Measurements from ENCODE around the gene TRPM8. TPM values are rescaled to one million over a fixed set of nuclear protein-coding genes. Genes with fewer than 3 reads are reported as not detected.

Gene TRPM8
- total and polyA plus RNA-seq, 2 experiments from 2014 or later, result not detected

DNA sequence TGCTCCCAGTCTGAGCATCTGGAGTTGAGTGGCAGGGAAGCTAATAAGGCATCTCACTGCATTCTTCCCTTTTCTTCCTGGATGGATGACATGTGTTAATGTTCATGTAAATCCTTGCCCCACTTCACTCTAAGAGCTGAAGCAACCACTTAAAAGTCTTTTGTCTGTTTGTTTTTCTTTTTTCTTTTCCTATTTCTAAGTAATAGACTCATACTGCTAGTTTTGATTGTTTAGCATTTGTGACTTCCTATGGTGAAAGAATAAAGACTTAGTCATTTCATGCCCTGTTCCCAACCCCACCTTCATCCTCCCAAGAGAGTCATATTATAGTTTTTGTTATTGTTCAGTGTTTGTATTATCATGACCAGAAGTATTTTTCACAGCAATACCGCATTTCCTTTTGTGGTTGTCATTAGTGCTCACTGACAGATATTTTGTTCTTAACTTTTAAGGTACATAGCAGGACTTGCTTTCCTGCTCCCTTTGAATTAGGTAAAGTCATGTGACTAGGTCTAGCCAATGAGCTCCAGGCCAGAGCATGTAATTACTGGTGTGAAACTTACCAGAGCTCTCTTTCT is 115.2 kb downstream of the TRPM8 start:
- 24 to 32% methylated on average over 1 of the region's 1 CpG for WGBS, 2 experiments (ENCODE audit: low coverage in 1 of 2, low lambda C conversion rate in 2 of 2, missing lambda C conversion rate in 2 of 2)
- in situ Hi-C loops (cut with MboI), result no loop called here
- Histone ChIP-seq H3K4me1 (ENCODE audit: insufficient read depth) (peaks cover 20% of the 10 kb centered on the region), H3K9ac (no peak overlapping the region), H4K20me1 (ENCODE audit: insufficient read depth) (no peaks in the 10 kb centered on the region), H3K36me3 (ENCODE audit: low read depth) (no peaks in the 10 kb centered on the region), H3K9me2 (ENCODE audit: insufficient read depth) (no peaks in the 10 kb centered on the region), H2AFZ (no peak overlapping the region), H3K4me3 (no peak overlapping the region), H3F3A (ENCODE audit: insufficient read depth) (peaks cover 23% of the 10 kb centered on the region), H3K27me3 (replicated peaks; ENCODE audit: insufficient read depth) (peaks cover 23% of the 10 kb centered on the region; the same call in 1 of the 2 replicates), H3K4me2 (ENCODE audit: unreplicated experiment) (peak overlapping the region; percentile 8), H3K79me2 (ENCODE audit: insufficient read depth) (no peaks in the 10 kb centered on the region), H3K9me3 (ENCODE audit: low read depth) (peaks cover 3% of the 10 kb centered on the region), H3K27ac (no peak overlapping the region)
- TF ChIP-seq EZH2 (IDR thresholded peaks at IDR 0.05; ENCODE audit: insufficient read depth, poor library complexity, severe bottlenecking), result no peak
- TF ChIP-seq EZH2phosphoT487 (IDR thresholded peaks at IDR 0.05; ENCODE audit: insufficient read depth, low read depth), result peak; percentile 96
- DNase-seq, result peak; percentile 78

GRCh38 chr2:234033174-234033573 is 116.0 kb downstream of the TRPM8 start:
- Histone ChIP-seq H3F3A (ENCODE audit: insufficient read depth) (peaks cover 23% of the 10 kb centered on the region), H4K20me1 (ENCODE audit: insufficient read depth) (no peaks in the 10 kb centered on the region), H3K4me1 (ENCODE audit: insufficient read depth) (peaks cover 20% of the 10 kb centered on the region), H3K27ac (no peak overlapping the region), H3K36me3 (ENCODE audit: low read depth) (no peaks in the 10 kb centered on the region), H3K9me2 (ENCODE audit: insufficient read depth) (no peaks in the 10 kb centered on the region), H2AFZ (no peak overlapping the region), H3K79me2 (ENCODE audit: insufficient read depth) (no peaks in the 10 kb centered on the region), H3K9ac (no peak overlapping the region), H3K4me3 (no peak overlapping the region), H3K4me2 (ENCODE audit: unreplicated experiment) (no peak overlapping the region), H3K9me3 (ENCODE audit: low read depth) (peaks cover 3% of the 10 kb centered on the region), H3K27me3 (replicated peaks; ENCODE audit: insufficient read depth) (peaks cover 23% of the 10 kb centered on the region; the same call in 1 of the 2 replicates)
- TF ChIP-seq EZH2phosphoT487 (IDR thresholded peaks at IDR 0.05; ENCODE audit: insufficient read depth, low read depth) (no peak), EZH2 (IDR thresholded peaks at IDR 0.05; ENCODE audit: insufficient read depth, poor library complexity, severe bottlenecking) (no peak)
- 79% methylated on average over 3 of the region's 3 CpGs for WGBS, 2 experiments (ENCODE audit: low coverage in 1 of 2, low lambda C conversion rate in 2 of 2, missing lambda C conversion rate in 2 of 2)
- in situ Hi-C loops (cut with MboI), result no loop called here
- no peak for DNase-seq

DNA sequence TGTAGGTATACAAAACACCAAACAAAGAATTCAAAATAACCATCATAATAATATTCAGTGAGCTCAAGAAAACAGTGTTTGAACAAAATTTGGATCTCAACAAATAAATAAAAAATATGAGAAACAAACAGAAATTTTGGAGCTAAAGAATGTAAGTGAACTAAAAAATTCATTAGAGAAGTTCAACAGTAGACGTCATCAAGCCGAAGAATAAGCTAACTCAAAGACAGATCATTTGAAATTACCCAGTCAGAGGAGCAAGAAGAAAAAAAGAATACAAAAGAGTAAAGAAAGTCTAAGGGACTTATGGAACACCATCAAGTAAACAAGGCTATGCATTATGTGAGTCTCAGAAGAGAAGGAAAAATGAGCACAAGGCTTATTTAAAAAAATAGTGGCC is 116.7 kb downstream of the TRPM8 start:
- TF ChIP-seq EZH2phosphoT487 (IDR thresholded peaks at IDR 0.05; ENCODE audit: insufficient read depth, low read depth), result no peak
- TF ChIP-seq EZH2 (IDR thresholded peaks at IDR 0.05; ENCODE audit: insufficient read depth, poor library complexity, severe bottlenecking), result no peak
- H3K36me3 ChIP-seq (ENCODE audit: low read depth), result no peaks in the 10 kb centered on the region
- H3K4me2 ChIP-seq (ENCODE audit: unreplicated experiment), result no peak overlapping the region
- H3K4me3 ChIP-seq, result no peak overlapping the region
- H3K9me2 ChIP-seq (ENCODE audit: insufficient read depth), result no peaks in the 10 kb centered on the region
- in situ Hi-C loops (cut with MboI), result no loop called here
- H3K9me3 ChIP-seq (ENCODE audit: low read depth), result peaks cover 3% of the 10 kb centered on the region
- DNase-seq, result no peak
- H3K27ac ChIP-seq, result no peak overlapping the region
- peaks cover 20% of the 10 kb centered on the region for H3K4me1 ChIP-seq (ENCODE audit: insufficient read depth)
- no peaks in the 10 kb centered on the region for H3K79me2 ChIP-seq (ENCODE audit: insufficient read depth)
- H3K27me3 ChIP-seq (replicated peaks; ENCODE audit: insufficient read depth), result peaks cover 23% of the 10 kb centered on the region; the same call in 1 of the 2 replicates
- no peak overlapping the region for H3K9ac ChIP-seq
- no peak overlapping the region for H2AFZ ChIP-seq
- H3F3A ChIP-seq (ENCODE audit: insufficient read depth), result peaks cover 23% of the 10 kb centered on the region
- WGBS, 2 experiments (ENCODE audit: low coverage in 1 of 2, low lambda C conversion rate in 2 of 2, missing lambda C conversion rate in 2 of 2), result 87 to 96% methylated on average over 2 of the region's 2 CpGs
- H4K20me1 ChIP-seq (ENCODE audit: insufficient read depth), result no peaks in the 10 kb centered on the region

DNA sequence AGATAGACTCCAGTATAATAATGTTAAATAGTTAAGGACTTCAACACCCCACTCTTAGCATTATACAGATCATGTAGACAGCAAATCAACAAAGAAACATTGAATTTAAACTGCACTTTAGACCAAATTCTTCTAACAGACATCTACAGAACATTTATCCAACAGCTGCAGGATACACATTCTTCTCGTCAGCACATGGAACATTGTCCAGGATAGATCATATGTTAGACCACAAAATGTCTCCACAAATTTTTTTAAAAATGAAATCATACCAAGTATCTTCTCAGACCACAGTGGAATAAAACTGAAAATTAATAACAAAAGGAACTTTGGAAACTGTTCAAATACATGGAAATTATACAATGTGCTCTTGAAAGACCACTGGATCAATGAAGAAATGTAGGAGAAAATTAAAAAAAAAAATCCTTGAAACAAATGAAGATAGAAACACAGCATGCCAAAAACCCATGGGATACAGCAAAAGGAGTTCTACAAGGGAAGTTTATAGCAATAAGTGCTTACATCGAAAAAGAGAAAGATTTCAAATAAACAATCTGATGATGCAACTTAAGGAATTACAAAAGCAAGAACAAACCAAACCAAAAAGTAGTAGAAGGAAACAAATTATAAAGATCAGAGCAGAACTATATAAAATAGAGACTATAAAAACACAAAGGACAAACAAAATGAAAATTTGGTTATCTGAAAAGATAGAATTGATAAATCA is 121.1 kb downstream of the TRPM8 start:
- H2AFZ ChIP-seq, result no peak overlapping the region
- H3K27me3 ChIP-seq (replicated peaks; ENCODE audit: insufficient read depth), result peaks cover 23% of the 10 kb centered on the region
- H3K79me2 ChIP-seq (ENCODE audit: insufficient read depth), result no peaks in the 10 kb centered on the region
- TF ChIP-seq EZH2phosphoT487 (IDR thresholded peaks at IDR 0.05; ENCODE audit: insufficient read depth, low read depth) (no peak), EZH2 (IDR thresholded peaks at IDR 0.05; ENCODE audit: insufficient read depth, poor library complexity, severe bottlenecking) (no peak)
- in situ Hi-C loops (cut with MboI), result no loop called here
- 49 to 51% methylated on average over 2 of the region's 2 CpGs for WGBS, 2 experiments (ENCODE audit: low coverage in 1 of 2, low lambda C conversion rate in 2 of 2, missing lambda C conversion rate in 2 of 2)
- H3K9ac ChIP-seq, result no peak overlapping the region
- H3K27ac ChIP-seq, result no peak overlapping the region
- H3K4me1 ChIP-seq (ENCODE audit: insufficient read depth), result no peaks in the 10 kb centered on the region
- peaks cover 2% of the 10 kb centered on the region; the same call in 1 of the 2 replicates for H3F3A ChIP-seq (ENCODE audit: insufficient read depth)
- H4K20me1 ChIP-seq (ENCODE audit: insufficient read depth), result no peaks in the 10 kb centered on the region
- no peak for DNase-seq
- H3K9me2 ChIP-seq (ENCODE audit: insufficient read depth), result no peaks in the 10 kb centered on the region
- peaks cover 3% of the 10 kb centered on the region for H3K9me3 ChIP-seq (ENCODE audit: low read depth)
- no peak overlapping the region for H3K4me3 ChIP-seq
- H3K4me2 ChIP-seq (ENCODE audit: unreplicated experiment), result no peak overlapping the region
- H3K36me3 ChIP-seq (ENCODE audit: low read depth), result no peaks in the 10 kb centered on the region

All from GM23248 (cell line).